ENCODE data around the gene KRTAP9-8. TPM values are rescaled to one million over a fixed set of nuclear protein-coding genes. Genes with fewer than 3 reads are reported as not detected.
"Not testable (repeated sequence)": the region's sequence is repeated elsewhere in the genome, so short reads cannot be mapped to it uniquely, and the experiment has no call there.

Gene KRTAP9-8
- total and polyA plus RNA-seq, 2 donors (not counting 1 experiment from before 2014, with no cell fraction given), result not detected

DNA sequence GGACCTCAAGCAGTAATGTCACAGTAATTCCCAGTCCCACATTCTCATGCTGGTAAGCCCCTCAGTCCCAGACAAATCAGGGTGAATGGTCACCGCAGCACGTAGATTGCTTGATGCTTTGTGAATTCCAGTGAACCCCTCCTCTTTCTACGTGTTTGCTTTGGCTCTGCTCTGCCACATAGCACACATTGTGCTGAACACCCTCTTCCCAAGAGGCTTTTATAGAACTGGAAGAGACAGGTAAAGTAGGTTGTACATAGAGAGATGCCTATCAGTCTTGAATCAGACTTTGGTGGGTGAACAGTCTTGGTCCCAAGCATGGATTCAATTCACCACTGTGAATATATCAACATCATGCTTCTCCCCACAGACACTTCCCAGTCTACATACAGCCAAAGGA is 26.8 kb downstream of the KRTAP9-8 start:
- no peak overlapping the region for H3K4me2 ChIP-seq (ENCODE audit: extremely low read depth, insufficient read depth, low read length)
- DNase-seq (ENCODE audit: low read depth in 2 of 2), result no peak
- no peaks in the 10 kb centered on the region for H3K36me3 ChIP-seq (ENCODE audit: control insufficient read depth, insufficient read depth, low read length)
- H2AFZ ChIP-seq (ENCODE audit: low read length), result no peak overlapping the region
- H3K27me3 ChIP-seq (ENCODE audit: control insufficient read depth, insufficient read depth, low read length), result peaks cover 3% of the 10 kb centered on the region
- H3K9ac ChIP-seq (ENCODE audit: insufficient read depth, low read length), result no peak overlapping the region
- TF ChIP-seq, protein P1, sequence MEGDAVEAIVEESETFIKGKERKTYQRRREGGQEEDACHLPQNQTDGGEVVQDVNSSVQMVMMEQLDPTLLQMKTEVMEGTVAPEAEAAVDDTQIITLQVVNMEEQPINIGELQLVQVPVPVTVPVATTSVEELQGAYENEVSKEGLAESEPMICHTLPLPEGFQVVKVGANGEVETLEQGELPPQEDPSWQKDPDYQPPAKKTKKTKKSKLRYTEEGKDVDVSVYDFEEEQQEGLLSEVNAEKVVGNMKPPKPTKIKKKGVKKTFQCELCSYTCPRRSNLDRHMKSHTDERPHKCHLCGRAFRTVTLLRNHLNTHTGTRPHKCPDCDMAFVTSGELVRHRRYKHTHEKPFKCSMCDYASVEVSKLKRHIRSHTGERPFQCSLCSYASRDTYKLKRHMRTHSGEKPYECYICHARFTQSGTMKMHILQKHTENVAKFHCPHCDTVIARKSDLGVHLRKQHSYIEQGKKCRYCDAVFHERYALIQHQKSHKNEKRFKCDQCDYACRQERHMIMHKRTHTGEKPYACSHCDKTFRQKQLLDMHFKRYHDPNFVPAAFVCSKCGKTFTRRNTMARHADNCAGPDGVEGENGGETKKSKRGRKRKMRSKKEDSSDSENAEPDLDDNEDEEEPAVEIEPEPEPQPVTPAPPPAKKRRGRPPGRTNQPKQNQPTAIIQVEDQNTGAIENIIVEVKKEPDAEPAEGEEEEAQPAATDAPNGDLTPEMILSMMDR (conservative IDR thresholded peaks at IDR 0.05 in 1 of 2, IDR thresholded peaks at IDR 0.05 in 1 of 2; ENCODE audit: low read depth in 1 of 2, low read length in 2 of 2), result no peak
- TF ChIP-seq EZH2 (IDR thresholded peaks at IDR 0.05; ENCODE audit: low read length, missing control alignments), result no peak
- H3K9me3 ChIP-seq (ENCODE audit: control insufficient read depth, insufficient read depth, low read depth, low read length), result no peaks in the 10 kb centered on the region
- no peaks in the 10 kb centered on the region for H3K79me2 ChIP-seq (ENCODE audit: control insufficient read depth, insufficient read depth, low read length)
- H3K4me3 ChIP-seq (replicated peaks in 1 of 4; ENCODE audit: control extremely low read depth in 1 of 4, insufficient read depth in 1 of 4, low read depth in 3 of 4, low read length in 4 of 4), result no peak overlapping the region
- H3K27ac ChIP-seq (ENCODE audit: insufficient read depth, low read length), result no peak overlapping the region
- H3K4me1 ChIP-seq (ENCODE audit: control insufficient read depth, extremely low read depth, insufficient read depth, low read length), result no peaks in the 10 kb centered on the region
- no peaks in the 10 kb centered on the region for H4K20me1 ChIP-seq (ENCODE audit: control insufficient read depth, extremely low read depth, insufficient read depth, low read length)

DNA sequence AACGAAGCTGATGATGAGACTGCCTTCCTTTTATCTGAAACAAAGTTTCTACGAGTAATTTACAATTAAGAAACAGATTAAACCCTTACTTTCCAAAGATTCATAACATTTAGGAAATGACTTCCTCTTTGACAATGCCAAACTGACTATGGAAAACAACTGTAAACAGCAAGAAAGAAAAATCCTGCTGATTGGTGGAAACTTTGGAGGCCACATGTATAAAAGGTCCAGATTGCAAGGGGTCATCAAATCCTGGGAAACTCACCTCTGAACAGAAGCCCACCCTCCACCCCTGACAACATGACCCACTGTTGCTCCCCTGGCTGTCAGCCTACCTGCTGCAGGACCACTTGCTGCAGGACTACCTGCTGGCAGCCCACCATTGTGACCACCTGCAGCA is 27.3 kb downstream of the KRTAP9-8 start, which contains the start of gene KRTAP9-6:
Gene KRTAP9-6 (plus strand): TSS at position 301 of the 400 bp plus-strand sequence. CDS start 0 bp downstream, at position 301.
- Histone ChIP-seq H3K4me3 (replicated peaks in 1 of 4; ENCODE audit: control extremely low read depth in 1 of 4, insufficient read depth in 1 of 4, low read depth in 3 of 4, low read length in 4 of 4) (no peak within 1 kb of the TSS), H3K27ac (ENCODE audit: insufficient read depth, low read length) (no peak within 1 kb of the TSS), H3K4me2 (ENCODE audit: extremely low read depth, insufficient read depth, low read length) (no peak within 1 kb of the TSS), H3K4me1 (ENCODE audit: control insufficient read depth, extremely low read depth, insufficient read depth, low read length) (no peaks in the 10 kb centered on the region), H3K36me3 (ENCODE audit: control insufficient read depth, insufficient read depth, low read length) (no peaks in the 10 kb centered on the region), H3K9ac (ENCODE audit: insufficient read depth, low read length) (no peak within 1 kb of the TSS), H3K79me2 (ENCODE audit: control insufficient read depth, insufficient read depth, low read length) (no peaks in the 10 kb centered on the region), H3K9me3 (ENCODE audit: control insufficient read depth, insufficient read depth, low read depth, low read length) (no peaks in the 10 kb centered on the region), H4K20me1 (ENCODE audit: control insufficient read depth, extremely low read depth, insufficient read depth, low read length) (no peaks in the 10 kb centered on the region), H3K27me3 (ENCODE audit: control insufficient read depth, insufficient read depth, low read length) (peaks cover 3% of the 10 kb centered on the region), H2AFZ (ENCODE audit: low read length) (no peak within 1 kb of the TSS)
- TF ChIP-seq, protein P1 (conservative IDR thresholded peaks at IDR 0.05 in 1 of 2, IDR thresholded peaks at IDR 0.05 in 1 of 2; ENCODE audit: low read depth in 1 of 2, low read length in 2 of 2), result no peak
- no peak for TF ChIP-seq EZH2 (IDR thresholded peaks at IDR 0.05; ENCODE audit: low read length, missing control alignments)
- DNase-seq (ENCODE audit: low read depth in 2 of 2), result no peak

DNA sequence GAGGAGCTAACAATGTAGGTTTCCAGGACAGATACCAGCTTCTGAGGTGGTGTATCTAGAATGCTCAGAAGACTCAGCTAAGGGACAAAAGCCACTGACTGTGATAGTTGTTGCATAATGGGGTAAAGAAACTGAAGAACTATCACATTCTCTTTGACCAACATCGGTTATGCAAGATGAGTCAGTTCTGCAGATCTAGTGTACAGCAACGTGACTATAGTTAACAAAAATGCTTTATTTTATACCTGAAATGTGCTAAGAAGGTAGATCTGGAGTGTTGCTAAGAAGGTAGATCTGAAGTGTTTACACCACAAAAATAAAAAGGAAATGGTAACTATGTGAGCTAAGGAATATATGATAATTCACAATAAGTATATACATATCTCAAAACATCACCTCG is 29.9 kb downstream of the KRTAP9-8 start:
- no peaks in the 10 kb centered on the region for H3K4me1 ChIP-seq (ENCODE audit: control insufficient read depth, extremely low read depth, insufficient read depth, low read length)
- H3K9ac ChIP-seq (ENCODE audit: insufficient read depth, low read length), result no peak overlapping the region
- no peak overlapping the region for H2AFZ ChIP-seq (ENCODE audit: low read length)
- DNase-seq (ENCODE audit: low read depth in 2 of 2), result no peak
- H3K27me3 ChIP-seq (ENCODE audit: control insufficient read depth, insufficient read depth, low read length), result peaks cover 3% of the 10 kb centered on the region
- no peak overlapping the region for H3K4me3 ChIP-seq (replicated peaks in 1 of 4; ENCODE audit: control extremely low read depth in 1 of 4, insufficient read depth in 1 of 4, low read depth in 3 of 4, low read length in 4 of 4)
- H3K27ac ChIP-seq (ENCODE audit: insufficient read depth, low read length), result no peak overlapping the region
- no peaks in the 10 kb centered on the region for H3K9me3 ChIP-seq (ENCODE audit: control insufficient read depth, insufficient read depth, low read depth, low read length)
- H3K36me3 ChIP-seq (ENCODE audit: control insufficient read depth, insufficient read depth, low read length), result no peaks in the 10 kb centered on the region
- H4K20me1 ChIP-seq (ENCODE audit: control insufficient read depth, extremely low read depth, insufficient read depth, low read length), result no peaks in the 10 kb centered on the region
- H3K4me2 ChIP-seq (ENCODE audit: extremely low read depth, insufficient read depth, low read length), result no peak overlapping the region
- no peaks in the 10 kb centered on the region for H3K79me2 ChIP-seq (ENCODE audit: control insufficient read depth, insufficient read depth, low read length)
- TF ChIP-seq, protein P1 (conservative IDR thresholded peaks at IDR 0.05 in 1 of 2, IDR thresholded peaks at IDR 0.05 in 1 of 2; ENCODE audit: low read depth in 1 of 2, low read length in 2 of 2), result no peak
- TF ChIP-seq EZH2 (IDR thresholded peaks at IDR 0.05; ENCODE audit: low read length, missing control alignments), result no peak

DNA sequence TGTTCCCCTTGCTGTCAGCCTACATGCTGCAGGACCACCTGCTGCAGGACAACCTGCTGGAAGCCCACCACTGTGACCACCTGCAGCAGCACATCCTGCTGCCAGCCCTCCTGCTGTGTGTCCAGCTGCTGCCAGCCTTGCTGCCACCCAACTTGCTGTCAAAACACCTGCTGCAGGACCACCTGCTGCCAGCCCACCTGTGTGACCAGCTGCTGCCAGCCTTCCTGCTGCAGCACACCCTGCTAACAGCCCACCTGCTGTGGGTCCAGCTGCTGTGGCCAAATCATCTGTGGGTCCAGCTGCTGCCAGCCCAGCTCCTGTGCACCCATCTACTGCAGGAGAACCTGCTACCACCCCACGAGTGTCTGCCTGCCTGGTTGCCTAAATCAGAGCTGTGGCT is 33.5 kb downstream of the KRTAP9-8 start:
- not testable (repeated sequence) for H3K27me3 ChIP-seq (ENCODE audit: control insufficient read depth, insufficient read depth, low read length); H4K20me1 ChIP-seq (ENCODE audit: control insufficient read depth, extremely low read depth, insufficient read depth, low read length); H3K27ac ChIP-seq (ENCODE audit: insufficient read depth, low read length); H3K4me3 ChIP-seq (replicated peaks in 1 of 4; ENCODE audit: control extremely low read depth in 1 of 4, insufficient read depth in 1 of 4, low read depth in 3 of 4, low read length in 4 of 4); DNase-seq (ENCODE audit: low read depth in 2 of 2); H3K9ac ChIP-seq (ENCODE audit: insufficient read depth, low read length); H3K9me3 ChIP-seq (ENCODE audit: control insufficient read depth, insufficient read depth, low read depth, low read length); H2AFZ ChIP-seq (ENCODE audit: low read length); H3K36me3 ChIP-seq (ENCODE audit: control insufficient read depth, insufficient read depth, low read length); H3K4me2 ChIP-seq (ENCODE audit: extremely low read depth, insufficient read depth, low read length); H3K79me2 ChIP-seq (ENCODE audit: control insufficient read depth, insufficient read depth, low read length); H3K4me1 ChIP-seq (ENCODE audit: control insufficient read depth, extremely low read depth, insufficient read depth, low read length)

Data from fibroblast of lung (primary cell).